Suprapubic skin (tissue), 4 donors: Measurements from ENCODE around the gene KRT75. TPM values are rescaled to one million over a fixed set of nuclear protein-coding genes. Genes with fewer than 3 reads are reported as not detected.

Experiments used
- DNase-seq, 2 donors: peaks; one replicate each; pipeline ENCODE4 v3.0.0-alpha.2; 2019; ENCODE audit warnings: low spot score in 2 of 2
- H3K27ac ChIP-seq: fragments of 200-600 bp; sonication (generic); one replicate; pipeline ENCODE4 v1.5.1; 2019
- H3K27me3 ChIP-seq: fragments of 200-600 bp; sonication (generic); one replicate; pipeline ENCODE4 v1.5.1; 2019
- H3K36me3 ChIP-seq: fragments of 200-600 bp; sonication (generic); one replicate; pipeline ENCODE4 v1.5.1; 2019
- H3K4me1 ChIP-seq: fragments of 200-600 bp; sonication (generic); one replicate; pipeline ENCODE4 v1.5.1; 2019
- H3K4me3 ChIP-seq: fragments of 200-600 bp; sonication (generic); one replicate; pipeline ENCODE4 v1.5.1; 2019; ENCODE audit warnings: mild to moderate bottlenecking
- H3K9me3 ChIP-seq: fragments of 200-600 bp; sonication (generic); one replicate; pipeline ENCODE4 v1.5.1; 2019
- EP300 ChIP-seq: sonication (generic); formaldehyde crosslinking; IDR thresholded peaks from one replicate; pipeline ENCODE4 v1.6.1; 2017; ENCODE audit warnings: antibody characterized with exemption
- POLR2A ChIP-seq, 2 donors: fragments of 450-650 bp; IDR thresholded peaks; one replicate each; pipeline ENCODE4 v1.6.1; 2017; ENCODE audit warnings: antibody characterized with exemption in 2 of 2, mild to moderate bottlenecking in 2 of 2, moderate library complexity in 2 of 2
- POLR2AphosphoS5 ChIP-seq, 3 donors: sonication (generic); formaldehyde crosslinking; IDR thresholded peaks; one replicate each; pipeline ENCODE4 v1.6.1; 2017; ENCODE audit warnings: antibody characterized with exemption in 3 of 3
- WGBS: methylation state at CpG from one replicate; pipeline ENCODE4 v1.1.5; 2018; 5-methylcytosine and 5-hydroxymethylcytosine counted together
- total RNA-seq, 4 donors: library from RNA; depleted of rRNA; stranded (reverse); fragments of >200 nt; gene quantifications; one replicate each; pipeline ENCODE4 v1.1.0, GENCODE V29; 2016
- TF ChIP-seq, protein P1 (sequence below), 2 donors: fragments of 200-600 bp in 1 of 2; fragments of 450-650 bp in 1 of 2; sonication (generic) in 1 of 2; IDR thresholded peaks; one replicate each; pipeline ENCODE4 v1.5.1; 2016 to 2019; ENCODE audit warnings: antibody characterized with exemption in 2 of 2, mild to moderate bottlenecking in 1 of 2, moderate library complexity in 1 of 2

The KRT75 gene
- total RNA-seq, 4 donors from 2014 or later: 3.3 to 67.9 (median 21.2) TPM

DNA sequence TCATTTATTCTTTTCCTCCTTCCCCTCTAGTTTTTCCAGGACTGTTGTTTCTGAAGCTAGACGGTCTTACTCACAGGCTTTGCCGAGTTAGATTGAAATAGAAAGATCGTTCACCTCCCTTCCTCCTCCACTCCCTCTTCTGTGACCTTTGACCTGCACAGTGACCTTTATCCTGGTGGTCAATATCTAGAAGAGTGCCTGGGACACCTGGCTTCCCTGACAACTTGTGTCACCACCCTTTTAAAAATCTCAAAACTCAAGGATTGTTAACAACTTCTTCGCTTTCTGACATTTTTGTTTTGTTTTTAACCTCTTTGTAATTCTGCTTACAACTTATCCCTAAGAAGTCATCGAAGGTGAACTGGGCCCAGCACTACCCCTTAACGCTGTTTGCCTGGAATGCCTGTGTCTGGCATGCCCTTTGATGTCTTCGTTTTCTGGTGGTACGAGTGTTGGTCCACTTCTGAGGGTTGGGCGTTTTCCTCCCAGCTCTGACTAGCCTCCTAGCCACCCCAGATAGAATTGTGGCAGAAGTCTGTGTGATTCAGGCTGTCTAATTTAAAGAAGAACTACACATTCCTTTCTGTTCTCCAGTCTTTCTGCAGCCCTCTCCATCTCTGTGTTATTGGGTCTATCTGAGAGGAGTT is 2.8 kb upstream of the KRT75 start:
- TF ChIP-seq POLR2A (IDR thresholded peaks at IDR 0.05) (no peak), EP300 (no peak), POLR2AphosphoS5 (IDR thresholded peaks at IDR 0.05) (no peak)
- TF ChIP-seq, protein P1, sequence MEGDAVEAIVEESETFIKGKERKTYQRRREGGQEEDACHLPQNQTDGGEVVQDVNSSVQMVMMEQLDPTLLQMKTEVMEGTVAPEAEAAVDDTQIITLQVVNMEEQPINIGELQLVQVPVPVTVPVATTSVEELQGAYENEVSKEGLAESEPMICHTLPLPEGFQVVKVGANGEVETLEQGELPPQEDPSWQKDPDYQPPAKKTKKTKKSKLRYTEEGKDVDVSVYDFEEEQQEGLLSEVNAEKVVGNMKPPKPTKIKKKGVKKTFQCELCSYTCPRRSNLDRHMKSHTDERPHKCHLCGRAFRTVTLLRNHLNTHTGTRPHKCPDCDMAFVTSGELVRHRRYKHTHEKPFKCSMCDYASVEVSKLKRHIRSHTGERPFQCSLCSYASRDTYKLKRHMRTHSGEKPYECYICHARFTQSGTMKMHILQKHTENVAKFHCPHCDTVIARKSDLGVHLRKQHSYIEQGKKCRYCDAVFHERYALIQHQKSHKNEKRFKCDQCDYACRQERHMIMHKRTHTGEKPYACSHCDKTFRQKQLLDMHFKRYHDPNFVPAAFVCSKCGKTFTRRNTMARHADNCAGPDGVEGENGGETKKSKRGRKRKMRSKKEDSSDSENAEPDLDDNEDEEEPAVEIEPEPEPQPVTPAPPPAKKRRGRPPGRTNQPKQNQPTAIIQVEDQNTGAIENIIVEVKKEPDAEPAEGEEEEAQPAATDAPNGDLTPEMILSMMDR (IDR thresholded peaks at IDR 0.05): no peak
- 75% methylated on average over 9 of the region's 9 CpGs for WGBS
- no peak overlapping the region for H3K27ac ChIP-seq
- peaks cover 22% of the 10 kb centered on the region for H3K27me3 ChIP-seq
- no peaks in the 10 kb centered on the region for H3K9me3 ChIP-seq
- DNase-seq: peak in 1 of 2 donors; percentile 44
- no peak overlapping the region for H3K4me3 ChIP-seq
- peaks cover 14% of the 10 kb centered on the region for H3K4me1 ChIP-seq
- H3K36me3 ChIP-seq: no peaks in the 10 kb centered on the region

DNA sequence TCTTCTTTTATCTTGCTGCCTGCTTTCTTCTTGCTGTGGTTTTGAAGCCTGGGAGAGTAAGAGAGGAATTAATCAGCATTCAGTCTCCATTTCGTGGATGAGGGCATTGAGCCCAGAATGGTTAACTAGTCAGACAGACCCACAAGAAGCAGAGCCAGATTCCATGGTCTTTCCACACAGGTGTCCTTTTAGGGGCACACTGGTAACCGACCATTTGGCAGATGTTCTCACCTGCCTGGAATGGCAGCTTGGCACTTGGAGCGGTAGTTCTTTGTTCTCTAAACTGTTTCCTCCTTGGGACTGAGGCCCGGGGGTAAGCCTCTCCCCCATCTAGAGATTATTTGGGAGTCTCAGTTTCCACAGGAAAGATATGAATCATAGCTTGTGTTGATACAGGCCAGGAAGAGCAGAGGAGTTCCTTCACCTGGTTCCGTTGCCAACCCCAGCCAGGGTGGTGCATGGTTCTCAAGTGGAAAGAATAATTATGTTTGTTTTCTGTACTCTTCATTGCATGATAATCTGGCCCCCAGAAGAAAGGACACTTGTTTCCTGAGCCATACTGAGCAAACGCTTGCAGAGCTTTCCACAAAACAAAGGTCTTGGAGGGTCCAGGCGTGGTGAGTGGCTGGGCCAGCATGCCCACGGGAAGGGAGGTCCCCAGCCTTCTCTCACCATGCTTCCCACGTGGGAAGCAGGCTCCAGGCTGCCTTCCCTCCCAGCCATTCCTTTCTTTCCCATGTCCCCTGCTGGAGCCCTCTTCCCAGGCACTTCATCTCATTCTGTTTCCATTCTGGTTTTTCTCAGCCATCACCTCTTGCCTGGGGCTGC is 2.0 kb upstream of the KRT75 start:
- Histone ChIP-seq H3K9me3 (no peaks in the 10 kb centered on the region), H3K4me3 (no peak overlapping the region), H3K27ac (peak overlapping the region; percentile 31), H3K36me3 (no peaks in the 10 kb centered on the region), H3K4me1 (peaks cover 14% of the 10 kb centered on the region), H3K27me3 (peaks cover 25% of the 10 kb centered on the region)
- peak in 1 of 2 donors; percentile 72 for DNase-seq
- TF ChIP-seq EP300 (no peak), POLR2A (IDR thresholded peaks at IDR 0.05) (no peak), POLR2AphosphoS5 (IDR thresholded peaks at IDR 0.05) (no peak)
- TF ChIP-seq, protein P1 (IDR thresholded peaks at IDR 0.05): no peak
- WGBS: 39% methylated on average over 9 of the region's 9 CpGs

DNA sequence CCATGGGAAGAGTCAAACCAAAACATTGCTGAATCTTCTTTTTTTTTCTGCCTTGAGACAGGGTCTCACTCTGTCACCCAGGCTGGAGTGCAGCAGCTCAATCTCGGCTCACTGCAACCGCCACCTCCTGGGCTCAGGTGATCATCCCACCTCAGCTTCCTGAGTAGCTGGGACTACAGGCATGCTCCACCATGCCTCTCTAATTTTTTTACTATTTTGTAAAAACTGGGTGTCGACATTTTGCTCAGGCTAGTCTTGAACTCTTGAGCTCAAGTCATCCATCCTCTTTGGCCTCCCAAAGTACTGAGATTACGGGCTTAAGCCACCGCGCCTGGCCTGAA is 1.5 kb upstream of the KRT75 start:
- H3K4me1 ChIP-seq: peaks cover 14% of the 10 kb centered on the region
- 56% methylated on average over 6 of the region's 6 CpGs for WGBS
- no peak overlapping the region for H3K4me3 ChIP-seq
- TF ChIP-seq EP300: no peak
- TF ChIP-seq, protein P1 (IDR thresholded peaks at IDR 0.05): no peak
- no peak for TF ChIP-seq POLR2AphosphoS5 (IDR thresholded peaks at IDR 0.05)
- H3K36me3 ChIP-seq: no peaks in the 10 kb centered on the region
- H3K27ac ChIP-seq: peak overlapping the region; percentile 31
- DNase-seq: no peak
- peaks cover 28% of the 10 kb centered on the region for H3K27me3 ChIP-seq
- H3K9me3 ChIP-seq: no peaks in the 10 kb centered on the region

DNA sequence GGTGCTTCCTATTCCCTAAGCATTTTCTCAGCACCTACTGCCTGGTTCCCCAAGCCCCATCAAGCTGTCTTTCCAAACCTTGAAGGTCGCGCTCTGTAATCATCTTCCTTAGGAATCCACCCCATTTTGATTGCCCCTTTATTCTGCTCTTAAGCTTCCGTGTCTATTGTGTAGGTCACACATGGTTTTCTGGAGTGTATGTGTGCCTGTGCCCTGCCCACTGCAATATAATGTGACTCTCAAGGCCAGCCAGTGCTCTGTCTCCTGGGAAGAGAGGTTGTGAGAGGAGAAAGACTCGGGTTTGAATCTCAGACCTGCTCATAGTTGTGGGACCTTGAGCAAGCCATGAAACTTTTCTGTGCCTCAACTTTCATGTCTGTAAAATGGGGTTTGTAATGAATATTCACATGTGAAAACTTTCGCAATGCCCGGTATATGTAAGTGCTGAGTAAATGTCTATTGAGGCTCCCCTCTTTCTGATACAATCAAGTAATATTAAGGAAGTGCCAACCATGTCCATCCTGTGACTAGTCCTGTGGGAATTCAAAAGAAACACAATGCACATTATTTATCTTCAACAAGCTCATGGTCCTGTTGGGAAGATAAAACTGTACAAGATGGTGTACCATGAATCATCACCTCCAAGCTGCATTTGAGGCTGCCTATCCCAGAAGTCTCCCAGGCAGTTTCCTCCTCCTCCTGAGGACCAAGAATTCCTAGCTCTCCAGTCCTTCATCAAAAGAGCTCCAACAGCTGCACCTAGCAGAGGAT is 774 bp upstream of the KRT75 start:
- DNase-seq: peak in 1 of 2 donors; percentile 21
- Histone ChIP-seq H3K27ac (peak overlapping the region; percentile 33), H3K4me1 (peaks cover 14% of the 10 kb centered on the region), H3K4me3 (no peak overlapping the region), H3K9me3 (no peaks in the 10 kb centered on the region), H3K27me3 (peaks cover 26% of the 10 kb centered on the region), H3K36me3 (no peaks in the 10 kb centered on the region)
- TF ChIP-seq POLR2AphosphoS5 (IDR thresholded peaks at IDR 0.05) (no peak), EP300 (no peak), POLR2A (IDR thresholded peaks at IDR 0.05) (no peak)
- TF ChIP-seq, protein P1 (IDR thresholded peaks at IDR 0.05): no peak
- 96% methylated on average over 6 of the region's 6 CpGs for WGBS
